H9 (cell line): ENCODE data around the gene GGT5. TPM values are rescaled to one million over a fixed set of nuclear protein-coding genes. Genes with fewer than 3 reads are reported as not detected.

ENCODE experiments used
- DNase-seq: peaks from one replicate; pipeline ENCODE4 v3.0.0-alpha.2; 2017
- H2AFZ ChIP-seq: one replicate; pipeline ENCODE4 v1.6.1; 2013; ENCODE audit warnings: mild to moderate bottlenecking, low read length, control low read depth, moderate library complexity
- H2AK5ac ChIP-seq: 2 replicates; pipeline ENCODE4 v1.6.1; 2013; ENCODE audit warnings: low read length, control low read depth, mixed read lengths; ENCODE audit not compliant: insufficient read length
- H2BK120ac ChIP-seq: one replicate; pipeline ENCODE4 v1.6.1; 2013; ENCODE audit warnings: low read depth, mild to moderate bottlenecking, low read length, control low read depth, inconsistent platforms; ENCODE audit not compliant: poor library complexity, severe bottlenecking
- H2BK12ac ChIP-seq: 2 replicates; pipeline ENCODE4 v1.6.1; 2013; ENCODE audit warnings: low read length, control low read depth, mixed read lengths, low read depth; ENCODE audit not compliant: insufficient read length
- H2BK15ac ChIP-seq: 2 replicates; pipeline ENCODE4 v1.6.1; 2013; ENCODE audit warnings: low read depth, low read length, control low read depth
- H2BK20ac ChIP-seq: one replicate; pipeline ENCODE4 v1.6.1; 2013; ENCODE audit warnings: low read depth, mild to moderate bottlenecking, low read length, control low read depth, inconsistent platforms; ENCODE audit not compliant: poor library complexity, severe bottlenecking
- H2BK5ac ChIP-seq: 2 replicates; pipeline ENCODE4 v1.6.1; 2013; ENCODE audit warnings: low read length, control low read depth, mixed read lengths; ENCODE audit not compliant: insufficient read length
- H3K14ac ChIP-seq: 2 replicates; pipeline ENCODE4 v1.6.1; 2013; ENCODE audit warnings: low read length, control low read depth; ENCODE audit not compliant: insufficient read depth
- H3K18ac ChIP-seq: 2 replicates; pipeline ENCODE4 v1.6.1; 2013; ENCODE audit warnings: low read depth, mild to moderate bottlenecking, mixed read lengths, low read length, control low read depth; ENCODE audit not compliant: insufficient read length
- H3K23ac ChIP-seq: 2 replicates; pipeline ENCODE4 v1.6.1; 2013; ENCODE audit warnings: low read length, control low read depth, mixed read lengths, low read depth; ENCODE audit not compliant: insufficient read length
- H3K23me2 ChIP-seq: 2 replicates; pipeline ENCODE4 v1.6.1; 2013; ENCODE audit warnings: low read depth, mild to moderate bottlenecking, mixed read lengths, low read length, control low read depth; ENCODE audit not compliant: insufficient read length, poor library complexity, severe bottlenecking
- H3K27ac ChIP-seq: 2 replicates; pipeline ENCODE4 v1.5.1; 2013; ENCODE audit warnings: low read length, control low read depth, mixed read lengths, low read depth; ENCODE audit not compliant: insufficient read length
- H3K27me3 ChIP-seq: 2 replicates; pipeline ENCODE4 v1.6.1; 2013; ENCODE audit warnings: low read length, control low read depth, inconsistent platforms; ENCODE audit not compliant: insufficient read depth
- H3K4ac ChIP-seq: 2 replicates; pipeline ENCODE4 v1.6.1; 2013; ENCODE audit warnings: low read depth, mild to moderate bottlenecking, control low read depth, inconsistent platforms, low read length, moderate library complexity
- H3K4me1 ChIP-seq: 2 replicates; pipeline ENCODE4 v1.6.1; 2013; ENCODE audit warnings: low read length, control low read depth, inconsistent platforms; ENCODE audit not compliant: insufficient read depth
- H3K4me2 ChIP-seq: 2 replicates; pipeline ENCODE4 v1.6.1; 2013; ENCODE audit warnings: low read length, control low read depth, mixed read lengths; ENCODE audit not compliant: insufficient read length, insufficient read depth
- H3K56ac ChIP-seq: 2 replicates; pipeline ENCODE4 v1.6.1; 2013; ENCODE audit warnings: low read depth, mild to moderate bottlenecking, mixed read lengths, low read length, control low read depth; ENCODE audit not compliant: insufficient read length
- H3K79me1 ChIP-seq: 2 replicates; pipeline ENCODE4 v1.6.1; 2013; ENCODE audit warnings: low read depth, mild to moderate bottlenecking, moderate library complexity, low read length, control low read depth, inconsistent platforms; ENCODE audit not compliant: insufficient read depth, poor library complexity, severe bottlenecking
- H3K79me2 ChIP-seq: 2 replicates; pipeline ENCODE4 v1.6.1; 2013; ENCODE audit warnings: low read length, control low read depth, inconsistent platforms; ENCODE audit not compliant: insufficient read depth
- H3K9ac ChIP-seq: 2 replicates; pipeline ENCODE4 v1.6.1; 2013; ENCODE audit warnings: low read length, control low read depth, mixed read lengths; ENCODE audit not compliant: insufficient read length; ENCODE audit errors: extremely low read depth
- H3K9me3 ChIP-seq: one replicate; pipeline ENCODE4 v1.6.1; 2013; ENCODE audit warnings: low read depth, low read length, inconsistent platforms; ENCODE audit not compliant: control insufficient read depth
- H3T11ph ChIP-seq: one replicate; pipeline ENCODE4 v1.6.1; 2013; ENCODE audit warnings: mild to moderate bottlenecking, low read length, control low read depth, inconsistent platforms
- H4K20me1 ChIP-seq: one replicate; pipeline ENCODE4 v1.6.1; 2013; ENCODE audit not compliant: control insufficient read depth, insufficient read length, insufficient read depth
- H4K5ac ChIP-seq: 2 replicates; pipeline ENCODE4 v1.6.1; 2013; ENCODE audit warnings: low read depth, mild to moderate bottlenecking, mixed read lengths, low read length, control low read depth; ENCODE audit not compliant: insufficient read length
- H4K8ac ChIP-seq: replicated peaks from 2 replicates; pipeline ENCODE4 v1.6.1; 2013; ENCODE audit warnings: low read length, control low read depth, mixed read lengths, low read depth; ENCODE audit not compliant: insufficient read length
- H4K91ac ChIP-seq: 2 replicates; pipeline ENCODE4 v1.6.1; 2013; ENCODE audit warnings: low read depth, mild to moderate bottlenecking, moderate library complexity, mixed read lengths, low read length, control low read depth; ENCODE audit not compliant: insufficient read length
- H3K27ac Mint-ChIP-seq, 3 experiments: 2 replicates in 2 of 3; 3 replicates in 1 of 3; pipeline ENCODE4 v1.8.0; 2020 to 2021; ENCODE audit warnings: mixed read lengths in 3 of 3, mild to moderate bottlenecking in 1 of 3, moderate library complexity in 1 of 3
- H3K27me3 Mint-ChIP-seq: 2 replicates; pipeline ENCODE4 v1.8.0; 2021; ENCODE audit warnings: low read depth, mild to moderate bottlenecking, moderate library complexity, mixed read lengths
- H3K36me3 Mint-ChIP-seq, 3 experiments: 2 replicates in 2 of 3; 3 replicates in 1 of 3; pipeline ENCODE4 v1.8.0; 2020 to 2021; ENCODE audit warnings: low read depth in 3 of 3, mixed read lengths in 3 of 3; ENCODE audit not compliant: insufficient read depth in 1 of 3
- H3K4me1 Mint-ChIP-seq, 2 experiments: 2 replicates each; pipeline ENCODE4 v1.8.0; 2020; ENCODE audit warnings: mixed read lengths in 2 of 2
- H3K4me3 Mint-ChIP-seq, 2 experiments: 2 replicates in 1 of 2; 3 replicates in 1 of 2; pipeline ENCODE4 v1.8.0; 2020 to 2021; ENCODE audit warnings: mild to moderate bottlenecking in 2 of 2, mixed read lengths in 2 of 2, moderate library complexity in 1 of 2
- H3K9me3 Mint-ChIP-seq, 2 experiments: 2 replicates in 1 of 2; 3 replicates in 1 of 2; pipeline ENCODE4 v1.8.0; 2020; ENCODE audit warnings: mild to moderate bottlenecking in 2 of 2, mixed read lengths in 2 of 2, moderate library complexity in 1 of 2
- CTCF ChIP-seq: fragments of 200-600 bp; sonication (generic); conservative IDR thresholded peaks from 3 replicates; pipeline ENCODE4 v1.8.0; 2021; ENCODE audit warnings: antibody characterized with exemption, mild to moderate bottlenecking
- whole genome bisulfite sequencing: extraction: QIAGEN DNeasy Blood & Tissue Kit; methylation state at CpG from one replicate; pipeline ENCODE4 v1.1.7; 2013; ENCODE audit warnings: missing lambda C conversion rate, low lambda C conversion rate, mixed read lengths; ENCODE audit not compliant: insufficient read length; ENCODE audit errors: extremely low coverage; 5-methylcytosine and 5-hydroxymethylcytosine counted together
- total RNA-seq: library from RNA; stranded (reverse); gene quantifications from 2 replicates; pipeline ENCODE4 v1.2.1, GENCODE V29; 2021

The GGT5 gene
- total RNA-seq, 1 experiment from 2014 or later = 0.20 TPM

- H3K14ac ChIP-seq = no peak overlapping the region
- no peaks in the 10 kb centered on the region for H3K23me2 ChIP-seq
- DNase-seq = no peak
- no peak overlapping the region for H2AK5ac ChIP-seq
- H3K27ac ChIP-seq = no peak overlapping the region
- no peaks in the 10 kb centered on the region for H3K27me3 ChIP-seq
- no peak overlapping the region for H3T11ph ChIP-seq
- no peaks in the 10 kb centered on the region for H3K79me1 ChIP-seq
- no peak overlapping the region for H2BK120ac ChIP-seq
- no peak overlapping the region for H3K56ac ChIP-seq
- Mint-ChIP-seq H3K9me3 (no peaks in the 10 kb centered on the region; a peak in 1 of 5 replicates), H3K4me3 (no peak overlapping the region), H3K36me3 (no peaks in the 10 kb centered on the region), H3K27ac (no peak overlapping the region), H3K4me1 (peaks cover 12 to 13% of the 10 kb centered on the region in 2 experiments), H3K27me3 (peaks cover 8% of the 10 kb centered on the region)
- H2BK12ac ChIP-seq = no peak overlapping the region
- H2BK15ac ChIP-seq = no peak overlapping the region
- H3K4ac ChIP-seq = no peak overlapping the region
- H4K91ac ChIP-seq = no peak overlapping the region
- no peak overlapping the region for H4K8ac ChIP-seq
- TF ChIP-seq CTCF = no peak
- H3K9ac ChIP-seq = no peak overlapping the region
- no peak overlapping the region for H3K18ac ChIP-seq
- H3K23ac ChIP-seq = no peak overlapping the region
- no peaks in the 10 kb centered on the region for H3K79me2 ChIP-seq
- WGBS = no CpG with 5 or more reads among the region's 12 CpGs
- no peak overlapping the region for H2BK20ac ChIP-seq
- H4K20me1 ChIP-seq = no peaks in the 10 kb centered on the region
- no peak overlapping the region for H2BK5ac ChIP-seq
- H2AFZ ChIP-seq = no peak overlapping the region
- no peaks in the 10 kb centered on the region for H3K4me1 ChIP-seq
- H3K4me2 ChIP-seq = no peak overlapping the region
- no peak overlapping the region for H4K5ac ChIP-seq
- no peaks in the 10 kb centered on the region for H3K9me3 ChIP-seq
Observed at GRCh38 chr22:24216541-24217209, 28.2 kb downstream of the GGT5 start.
